BJ (cell line): Measurements from ENCODE around the gene COL8A1. TPM values are rescaled to one million over a fixed set of nuclear protein-coding genes. Genes with fewer than 3 reads are reported as not detected.

Source experiments
- CTCF ChIA-PET: fragments of 350-600 bp; formaldehyde crosslinking; extraction: SDS; loops from one replicate; lab custom pipeline; 2021; ENCODE audit warnings: antibody characterized with exemption, inconsistent platforms; lab: Yijun Ruan, JAX
- POLR2A ChIA-PET: fragments of 300-600 bp; sonication (Branson Sonifier 250); formaldehyde crosslinking; extraction: SDS; loops from one replicate; lab custom pipeline; 2021; ENCODE audit warnings: antibody characterized with exemption; lab: Charles Lee
- DNase-seq: peaks from one replicate; pipeline ENCODE4 v3.0.0-alpha.2; 2011; ENCODE audit warnings: low read depth
- H3K27me3 ChIP-seq: 2 replicates; pipeline ENCODE4 v1.6.0; 2011; ENCODE audit warnings: low read length; ENCODE audit not compliant: control insufficient read depth, insufficient read depth
- H3K36me3 ChIP-seq: 2 replicates; pipeline ENCODE4 v1.5.1; 2011; ENCODE audit warnings: low read length; ENCODE audit not compliant: control insufficient read depth, insufficient read depth
- H3K4me3 ChIP-seq: 2 replicates; pipeline ENCODE4 v1.5.1; 2011; ENCODE audit warnings: low read depth, mild to moderate bottlenecking, control low read depth, low read length
- CTCF ChIP-seq: IDR thresholded peaks from 2 replicates; pipeline ENCODE4 v1.5.1; 2011; ENCODE audit warnings: low read depth, mild to moderate bottlenecking, control low read depth, inconsistent platforms, low read length, moderate library complexity; ENCODE audit not compliant: insufficient read depth
- polyA plus RNA-seq: library from polyadenylated mRNA; depleted of rRNA; stranded (reverse); fragments of >200 nt; gene quantifications from 2 replicates; pipeline ENCODE4 v1.2.3, GENCODE V29; 2011

Gene COL8A1
- polyA plus RNA-seq, 1 experiment = 186 TPM

DNA sequence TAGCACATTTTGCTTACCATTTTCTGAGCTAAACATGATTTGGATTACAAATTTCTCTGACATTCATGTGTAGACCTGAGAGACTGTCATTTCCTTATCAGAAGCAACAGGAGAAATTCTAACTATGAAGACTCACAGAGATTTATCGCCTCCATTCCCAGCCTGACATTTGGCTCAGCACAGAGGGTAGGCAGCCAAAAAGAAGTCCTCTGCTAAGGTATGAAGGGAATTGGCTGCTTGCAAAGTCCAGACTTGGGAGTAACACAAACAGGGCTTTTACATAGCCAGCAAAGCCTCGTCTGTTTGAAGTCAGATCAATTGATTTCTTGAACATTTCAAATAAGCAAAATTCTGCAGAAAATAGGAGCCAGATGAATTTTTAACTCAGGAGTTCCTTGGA lies 122.2 kb downstream of the COL8A1 start:
- Histone ChIP-seq H3K4me3 (no peak overlapping the region), H3K27me3 (no peaks in the 10 kb centered on the region), H3K36me3 (no peaks in the 10 kb centered on the region)
- no peak for TF ChIP-seq CTCF
- no peak for DNase-seq
- CTCF ChIA-PET = no interaction called here
- POLR2A ChIA-PET = no interaction called here

DNA sequence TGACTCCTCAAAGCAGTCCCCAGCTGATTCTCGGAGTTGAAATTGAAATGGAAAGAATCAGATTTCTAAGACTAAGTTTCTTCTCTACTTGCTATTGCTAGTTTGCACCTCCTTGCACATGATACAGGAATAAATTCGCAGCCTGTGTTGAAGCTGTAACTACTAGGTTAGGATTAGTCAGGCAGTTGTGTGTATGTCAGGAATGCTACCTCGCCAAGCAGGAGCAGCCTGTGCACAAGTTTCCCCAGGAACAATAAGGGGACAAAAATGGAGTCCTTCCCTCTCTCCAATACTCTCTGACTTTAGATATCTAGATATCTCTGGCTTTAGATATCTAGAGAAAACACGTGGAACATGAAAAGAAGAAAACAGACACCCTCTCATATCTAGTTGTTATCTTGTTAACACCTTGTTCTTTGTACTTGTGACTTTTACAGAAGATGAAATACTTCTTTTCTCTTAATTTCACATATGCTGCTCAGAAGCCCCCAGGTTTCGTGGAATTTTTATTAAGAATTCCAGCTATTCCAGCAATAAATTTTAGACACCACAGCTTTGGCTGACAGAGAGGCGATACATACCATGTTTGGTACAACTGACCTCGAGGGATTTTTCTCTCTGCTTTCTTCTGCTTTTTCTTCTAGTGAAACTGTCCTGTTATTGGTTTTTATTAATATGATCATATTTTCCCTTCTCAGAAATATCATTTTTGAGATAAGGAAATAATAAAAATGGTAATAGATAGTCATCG lies 123.2 kb downstream of the COL8A1 start:
- Histone ChIP-seq H3K4me3 (no peak overlapping the region), H3K27me3 (no peaks in the 10 kb centered on the region), H3K36me3 (no peaks in the 10 kb centered on the region)
- ChIA-PET CTCF (no interaction called here), POLR2A (no interaction called here)
- DNase-seq = no peak
- no peak for TF ChIP-seq CTCF

GRCh38 chr3:99762901-99763300 lies 124.5 kb downstream of the COL8A1 start:
- Histone ChIP-seq H3K36me3 (no peaks in the 10 kb centered on the region), H3K27me3 (no peaks in the 10 kb centered on the region), H3K4me3 (no peak overlapping the region)
- DNase-seq = no peak
- ChIA-PET POLR2A (no interaction called here), CTCF (interaction anchor here (0.6 to 1.0 kb wide), 2 partner anchors 15 to 941 kb away, joined by 3 read pairs; no protein-coding TSS in a partner anchor)
- no peak for TF ChIP-seq CTCF

DNA sequence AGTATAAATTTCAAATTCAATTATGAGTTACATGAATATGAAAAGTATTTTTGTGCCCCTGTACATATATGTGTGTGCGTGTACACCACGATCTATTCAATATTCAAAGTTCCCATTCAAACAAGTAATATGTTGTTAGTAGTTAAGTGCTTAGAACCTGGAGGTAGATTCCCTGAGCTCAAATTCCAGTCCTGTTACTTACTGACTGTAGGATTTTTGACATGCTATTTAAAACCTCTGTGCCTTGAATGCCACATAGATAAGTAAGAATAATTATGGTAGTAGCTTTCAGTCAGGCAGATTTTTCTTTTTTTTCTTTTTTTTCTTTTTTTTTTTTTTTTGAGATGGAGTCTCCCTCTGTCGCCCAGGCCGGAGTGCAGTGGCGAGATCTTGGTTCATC lies 126.0 kb downstream of the COL8A1 start:
- Histone ChIP-seq H3K27me3 (no peaks in the 10 kb centered on the region), H3K36me3 (no peaks in the 10 kb centered on the region), H3K4me3 (no peak overlapping the region)
- CTCF ChIA-PET = interaction anchor here (0.8 to 0.9 kb wide), 2 partner anchors 12 to 120 kb away, joined by 3 read pairs; no protein-coding TSS in a partner anchor
- TF ChIP-seq CTCF = no peak
- DNase-seq = no peak
- POLR2A ChIA-PET = interaction anchor here (0.6 kb wide), 1 partner anchor 83 kb away, joined by 3 read pairs; no protein-coding TSS in a partner anchor

- no peak for TF ChIP-seq CTCF
- no peak for DNase-seq
- H3K27me3 ChIP-seq = no peaks in the 10 kb centered on the region
- CTCF ChIA-PET = interaction anchor here (0.6 to 1.3 kb wide), 6 partner anchors 8 to 593 kb away, joined by 3 read pairs; no protein-coding TSS in a partner anchor
- POLR2A ChIA-PET = no interaction called here
- no peaks in the 10 kb centered on the region for H3K36me3 ChIP-seq
- no peak overlapping the region for H3K4me3 ChIP-seq
Measured at GRCh38 chr3:99765042-99765942, 126.9 kb downstream of the COL8A1 start.
